GM03348 (cell line): ENCODE results near the gene JARID2.
A peak's percentile ranks its signal among the peaks of the same experiment; 100 is the strongest.

Experiments used
- DNase-seq: peaks from one replicate; pipeline ENCODE4 v3.0.0; 2012; ENCODE audit warnings: low spot score

The JARID2 gene

GRCh38 chr6:15441215-15441868 is 195.5 kb downstream of the JARID2 start:
- peak; percentile 85 for DNase-seq

- no peak for DNase-seq
These were observed 196.1 kb downstream of the JARID2 start for GRCh38 chr6:15441981-15442380.

- no peak for DNase-seq
These were observed 196.6 kb downstream of the JARID2 start for GRCh38 chr6:15442467-15442866.

- peak; percentile 77 for DNase-seq
These were observed 197.4 kb downstream of the JARID2 start for GRCh38 chr6:15443119-15443830.

- no peak for DNase-seq
These were observed 198.3 kb downstream of the JARID2 start for GRCh38 chr6:15444081-15444731.

- no peak for DNase-seq
These were observed 199.0 kb downstream of the JARID2 start for GRCh38 chr6:15444881-15445280.

- DNase-seq = no peak
These were observed 201.8 kb downstream of the JARID2 start for GRCh38 chr6:15447546-15448267.

- DNase-seq = no peak
These were observed 203.1 kb downstream of the JARID2 start for GRCh38 chr6:15449011-15449410.

GRCh38 chr6:15451738-15452137 is 205.9 kb downstream of the JARID2 start:
- no peak for DNase-seq

- DNase-seq = no peak
These were observed 206.5 kb downstream of the JARID2 start for GRCh38 chr6:15452182-15452941.

GRCh38 chr6:15453186-15453585 is 207.3 kb downstream of the JARID2 start:
- no peak for DNase-seq

GRCh38 chr6:15453622-15454021 is 207.8 kb downstream of the JARID2 start:
- DNase-seq = no peak

GRCh38 chr6:15456422-15456821 is 210.6 kb downstream of the JARID2 start:
- no peak for DNase-seq

GRCh38 chr6:15457121-15457650 is 211.3 kb downstream of the JARID2 start:
- no peak for DNase-seq

- no peak for DNase-seq
These were observed 212.2 kb downstream of the JARID2 start for GRCh38 chr6:15458021-15458459.

GRCh38 chr6:15460110-15460727 is 214.3 kb downstream of the JARID2 start:
- DNase-seq = no peak

- DNase-seq = no peak
These were observed 215.5 kb downstream of the JARID2 start for GRCh38 chr6:15461127-15461944.

- DNase-seq = no peak
These were observed 216.4 kb downstream of the JARID2 start for GRCh38 chr6:15462256-15462655.

- DNase-seq = peak; percentile 36
These were observed 217.1 kb downstream of the JARID2 start for GRCh38 chr6:15462717-15463525.
